HL-60/S4 treated with retinoic acid at 250 ng/mL for 4 days and 3 days (cell line): Measurements from ENCODE around the gene SAAL1.

Experiments used
- in situ Hi-C: fragments of 300-500 bp; cut with MboI; formaldehyde crosslinking; loops from 2 replicates; pipeline ENCODE4 v1.7.0; 2022; ENCODE audit warnings: low sequenced_read_pairs

Gene SAAL1

DNA sequence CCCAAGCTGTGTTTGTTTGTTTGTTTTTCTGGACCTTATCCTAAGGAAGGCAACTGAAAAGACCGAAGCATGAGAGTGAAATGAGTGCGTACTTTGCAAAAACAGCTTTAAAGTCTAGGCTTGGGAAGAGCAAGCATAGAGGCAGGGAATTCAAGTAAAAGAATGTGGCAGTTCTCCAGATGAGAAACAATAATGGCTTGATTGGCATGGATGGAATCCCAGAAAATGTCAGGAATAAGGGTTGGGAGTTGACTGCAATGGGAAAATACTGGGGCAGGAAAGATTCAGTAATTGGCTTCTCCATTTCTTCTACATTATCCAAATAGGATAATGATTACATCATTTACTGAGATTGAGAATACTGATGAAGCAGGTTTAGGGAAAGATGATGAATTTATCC, 17.5 kb downstream of the SAAL1 start:
- in situ Hi-C loops: no loop called here

DNA sequence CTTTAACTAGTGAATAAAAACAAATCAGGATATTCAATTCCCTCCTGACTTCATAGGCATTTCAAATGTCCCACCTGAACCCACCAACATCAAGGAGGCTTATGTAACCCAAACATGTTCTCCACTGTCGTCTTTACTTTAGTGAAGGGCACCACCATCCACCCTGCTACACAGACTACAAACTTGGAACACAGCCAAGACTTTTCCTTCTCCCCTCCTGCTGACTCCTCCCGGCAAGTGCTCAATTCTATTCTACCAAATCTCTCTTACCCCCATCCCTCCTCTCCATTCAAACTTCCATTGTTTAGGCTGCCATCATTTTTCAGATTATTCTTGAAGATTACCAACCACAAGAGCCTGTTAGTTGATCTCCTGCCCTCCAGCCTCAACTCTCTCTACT, 24.3 kb downstream of the SAAL1 start:
- in situ Hi-C loops: no loop called here

DNA sequence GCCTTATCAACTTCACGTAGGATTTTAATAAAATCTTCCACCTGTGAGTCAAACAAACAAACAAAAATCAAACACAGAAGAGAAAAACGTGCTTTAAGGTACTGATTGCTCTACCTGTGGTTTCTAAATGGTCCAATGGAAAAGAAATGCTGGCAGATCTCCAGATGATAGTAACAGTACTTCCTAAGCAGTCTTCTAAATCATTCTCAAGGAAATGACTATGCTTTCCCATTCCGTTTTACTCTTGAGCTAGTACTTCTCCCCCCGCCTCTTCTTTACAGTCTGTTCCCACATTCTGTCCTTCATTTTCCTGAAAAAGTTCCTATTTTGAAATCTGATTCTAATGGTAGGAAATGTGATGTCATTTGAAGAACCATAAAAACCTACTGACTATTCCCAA, 25.4 kb downstream of the SAAL1 start:
- in situ Hi-C loops: no loop called here

DNA sequence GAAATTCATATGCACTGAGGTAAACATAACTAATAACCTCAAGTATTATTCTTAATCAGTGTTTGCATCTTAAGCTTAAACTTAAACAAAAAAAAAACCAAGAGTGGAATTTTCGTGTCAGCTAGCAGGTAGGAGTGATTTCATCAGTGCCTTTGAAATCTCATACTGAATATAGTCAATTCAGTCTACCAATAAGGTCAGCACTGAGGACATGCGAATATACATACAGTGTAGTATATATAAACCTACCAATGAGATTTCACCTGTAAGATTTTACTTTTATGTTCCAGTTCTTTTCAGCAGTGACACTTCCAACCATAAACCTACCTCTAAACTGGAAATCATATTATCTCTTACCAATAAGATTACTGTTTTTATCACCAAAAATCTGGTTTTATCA, 27.0 kb downstream of the SAAL1 start:
- in situ Hi-C loops: no loop called here

DNA sequence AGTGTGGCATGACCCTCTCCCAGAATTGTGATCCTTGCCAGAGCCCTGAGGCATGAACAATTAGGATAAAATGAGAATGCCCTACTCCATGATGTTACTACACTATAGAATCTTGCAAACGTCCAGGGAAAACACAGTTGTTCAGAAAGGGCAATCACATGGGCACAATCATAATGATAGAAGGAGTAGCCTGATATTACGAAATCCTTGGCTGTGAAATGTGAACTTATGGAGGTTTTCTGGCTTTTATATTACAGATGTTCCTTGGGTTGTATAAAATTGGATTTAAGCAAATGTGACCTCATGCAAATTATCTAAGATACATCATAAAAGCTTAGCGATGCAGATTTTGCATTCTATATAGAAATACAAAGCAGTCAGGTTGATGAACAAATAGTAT, 30.4 kb downstream of the SAAL1 start:
- in situ Hi-C loops: no loop called here

DNA sequence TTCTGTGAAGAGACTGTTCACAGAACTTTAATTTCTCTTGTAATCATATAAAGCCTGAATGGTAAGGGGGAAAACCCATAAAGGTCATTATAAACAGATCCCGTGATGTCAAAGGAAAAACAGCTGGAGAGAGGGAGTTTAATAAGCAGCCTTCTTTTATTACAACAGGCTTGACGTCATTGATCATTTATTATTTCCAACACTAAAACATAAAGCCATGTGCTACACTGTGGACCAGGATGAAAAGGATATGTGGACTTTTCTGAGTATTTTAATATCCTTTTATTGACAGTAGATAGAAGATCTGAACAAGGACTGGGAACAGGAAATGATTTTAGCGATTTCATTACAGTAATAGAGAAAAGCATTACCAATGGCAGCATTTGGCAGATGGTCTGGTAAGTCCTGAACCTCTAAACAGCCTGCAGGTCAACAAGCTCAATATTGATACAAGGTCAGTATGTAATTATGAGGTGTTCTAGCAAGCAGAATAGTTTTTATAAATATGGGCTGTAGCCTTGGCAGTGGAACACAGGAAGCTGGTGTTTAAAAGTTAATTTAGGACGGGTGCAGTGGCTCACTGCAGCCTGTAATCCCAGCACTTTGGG, 34.7 kb downstream of the SAAL1 start:
- in situ Hi-C loops: no loop called here

DNA sequence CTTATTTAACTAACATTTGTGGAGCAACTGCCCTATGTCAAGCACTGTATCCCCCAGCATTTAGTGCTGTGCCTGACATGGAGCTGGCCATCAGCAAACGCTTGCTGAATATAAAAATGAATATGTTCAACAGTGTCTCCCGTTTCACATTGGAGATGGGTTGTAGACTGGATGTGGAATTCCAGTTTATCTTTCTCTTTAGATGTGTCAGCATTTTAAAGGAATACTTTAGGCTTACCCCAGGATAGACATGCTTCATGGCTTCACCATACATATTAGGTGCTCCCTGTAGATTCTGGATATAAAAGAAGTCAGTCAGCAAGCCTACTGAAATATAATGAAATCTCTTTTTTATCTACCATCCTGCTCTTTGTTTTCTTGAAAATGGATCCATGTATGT, 38.5 kb downstream of the SAAL1 start:
- in situ Hi-C loops: no loop called here

DNA sequence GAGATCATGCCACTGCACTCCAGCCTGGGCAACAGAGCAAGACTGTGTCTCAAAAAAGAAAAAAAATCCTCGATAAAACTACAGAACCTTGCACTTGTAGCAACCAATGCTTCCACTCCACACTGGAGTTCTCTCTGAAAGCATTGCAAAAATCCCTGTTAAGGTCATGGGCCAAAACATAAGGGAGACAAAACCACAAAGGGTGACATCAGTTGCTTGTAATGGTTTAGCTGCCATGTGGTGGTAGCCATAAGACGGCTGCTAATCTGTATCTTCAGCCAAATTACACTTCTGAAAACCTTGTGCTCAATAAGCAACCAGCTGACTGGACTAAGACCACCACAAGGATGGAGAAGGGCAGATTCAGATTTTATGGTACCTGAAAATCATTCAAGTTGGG, 39.3 kb downstream of the SAAL1 start:
- in situ Hi-C loops: no loop called here

DNA sequence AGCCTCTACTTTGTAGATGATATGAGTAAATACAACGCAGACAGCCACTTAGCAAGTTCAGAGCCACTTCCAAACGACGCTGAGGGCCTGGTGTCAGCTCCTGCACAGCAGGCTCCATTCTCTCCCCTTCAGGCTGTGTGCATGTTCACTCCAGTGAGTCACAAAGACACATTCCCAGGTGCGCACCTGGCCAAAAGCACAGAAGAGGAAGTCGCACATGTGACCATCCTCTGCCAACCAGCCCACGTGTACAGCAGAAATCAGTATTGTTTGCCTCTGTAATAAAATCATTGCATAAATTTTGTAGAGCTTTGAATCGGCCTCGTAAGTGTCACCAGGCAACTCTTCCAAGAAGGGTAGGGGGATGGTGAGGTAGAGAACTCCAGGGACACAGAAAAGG, 40.3 kb downstream of the SAAL1 start:
- in situ Hi-C loops: no loop called here

DNA sequence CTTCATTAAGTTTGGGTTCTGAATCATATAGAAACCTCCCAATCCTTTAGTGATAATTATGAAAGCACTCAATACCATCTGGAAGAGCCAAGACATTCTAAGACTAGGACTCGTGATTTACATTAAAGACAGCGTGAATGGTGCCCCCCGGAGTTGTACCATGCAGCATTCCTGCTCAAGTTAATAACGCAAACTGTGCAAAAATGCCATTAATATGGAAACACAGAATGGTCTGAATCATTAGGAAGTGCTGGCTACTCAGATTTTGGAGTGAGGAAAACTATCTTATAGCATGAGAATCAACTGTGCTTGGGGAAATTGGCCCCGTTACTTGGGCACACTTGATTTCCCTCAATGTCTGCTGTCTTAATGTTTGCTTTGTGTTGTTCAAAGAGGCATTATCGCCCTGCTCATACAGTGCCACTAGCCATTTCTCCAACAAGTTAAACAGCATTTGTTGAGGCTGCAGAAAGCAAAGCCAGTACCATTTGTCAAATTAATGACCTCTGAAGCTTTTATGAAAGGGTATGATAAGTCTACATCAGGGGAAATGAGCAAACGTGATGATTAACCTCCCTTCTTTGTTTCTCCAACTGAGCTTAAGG, 41.3 kb downstream of the SAAL1 start:
- in situ Hi-C loops: no loop called here

DNA sequence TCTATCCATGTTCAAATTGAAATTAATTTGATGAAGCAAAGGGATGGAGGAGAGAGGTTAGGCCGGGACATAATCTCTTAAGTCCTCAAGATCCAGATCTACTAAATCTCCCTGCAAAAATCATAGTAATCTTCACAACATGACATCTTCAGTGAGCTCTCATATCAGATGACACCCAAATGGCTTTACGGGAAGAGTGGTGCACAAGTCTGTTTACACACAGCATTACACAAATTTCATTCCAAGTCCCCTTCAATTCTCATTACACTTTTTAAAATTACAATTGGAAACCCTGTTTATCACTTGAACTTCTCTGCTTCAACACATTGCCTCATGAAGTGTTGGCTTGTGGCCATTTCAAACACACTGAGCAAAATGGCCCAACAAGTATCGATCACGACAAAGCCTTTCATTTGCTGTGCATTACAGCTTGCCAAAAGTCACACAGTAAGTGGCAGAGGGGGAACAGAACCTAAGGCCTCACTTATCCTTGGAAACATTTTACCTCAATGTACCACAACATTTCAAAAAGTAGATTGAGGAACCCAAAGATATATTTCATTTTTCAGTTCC, 41.9 kb downstream of the SAAL1 start:
- in situ Hi-C loops: no loop called here

DNA sequence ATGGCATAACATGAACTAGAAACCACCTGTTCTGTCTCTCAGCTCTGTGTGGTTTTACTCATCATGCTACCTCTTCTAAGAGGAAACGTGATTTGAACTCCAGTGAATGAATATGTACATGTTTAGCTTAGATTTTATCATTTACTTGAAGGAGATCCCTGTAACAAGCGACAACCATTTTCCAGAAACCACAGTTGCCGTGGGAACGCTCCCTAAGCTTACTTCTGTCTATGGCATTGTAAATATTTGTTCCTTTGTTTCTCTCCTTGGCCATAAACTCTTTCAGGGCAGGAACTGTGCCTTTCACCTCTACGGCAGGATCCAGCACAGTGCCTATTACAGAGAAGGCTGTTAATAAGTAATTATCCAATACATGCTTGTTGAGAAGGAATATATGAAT, 42.8 kb downstream of the SAAL1 start:
- in situ Hi-C loops: no loop called here

DNA sequence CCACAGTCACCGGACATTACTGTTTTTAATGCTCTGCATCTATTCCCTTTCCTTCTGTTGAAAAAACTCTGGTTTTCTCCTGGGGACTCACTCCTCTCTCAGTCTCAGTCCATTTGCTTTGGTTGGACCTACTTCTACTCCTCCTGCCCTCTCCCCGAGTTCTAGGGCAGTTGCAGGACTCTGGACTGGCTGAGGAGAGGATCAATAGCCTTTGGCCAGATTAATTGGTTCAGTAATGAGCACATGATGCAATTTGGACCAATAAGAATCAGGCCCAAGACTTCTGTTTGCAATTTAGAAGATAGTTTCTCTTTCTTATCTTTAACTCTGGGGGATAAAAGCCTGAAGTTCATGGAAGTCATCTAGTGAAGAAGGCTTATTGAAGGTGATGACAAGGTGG, 44.5 kb downstream of the SAAL1 start:
- in situ Hi-C loops: no loop called here

DNA sequence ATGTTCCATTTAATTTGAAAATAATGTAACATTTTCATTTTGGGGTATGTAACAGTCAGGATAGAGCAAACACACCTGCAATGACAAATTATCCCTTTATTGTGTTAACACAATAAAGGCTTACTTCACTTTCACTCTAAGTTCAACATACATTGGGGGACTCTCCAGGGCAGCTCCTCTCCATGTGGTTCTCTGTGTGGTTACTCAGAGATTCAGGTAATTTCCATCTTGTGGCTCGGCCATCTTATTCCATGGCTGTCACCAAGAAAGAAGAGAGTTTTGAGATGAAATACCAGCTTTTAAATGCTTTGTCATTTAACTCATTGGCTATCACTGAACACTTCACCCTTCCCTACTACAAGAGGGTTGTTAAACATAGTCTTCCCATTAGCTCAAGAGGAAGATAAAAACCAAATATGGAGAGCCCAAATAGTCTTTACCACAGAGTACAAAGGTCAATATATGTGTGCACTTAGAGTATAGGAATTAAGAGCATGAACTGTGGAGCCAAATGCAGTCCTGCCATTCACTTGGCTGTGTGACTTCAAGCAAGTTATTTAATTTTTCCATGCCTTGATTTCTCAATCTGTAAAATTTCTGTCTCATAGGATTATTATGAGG, 49.2 kb downstream of the SAAL1 start:
- in situ Hi-C loops: no loop called here

DNA sequence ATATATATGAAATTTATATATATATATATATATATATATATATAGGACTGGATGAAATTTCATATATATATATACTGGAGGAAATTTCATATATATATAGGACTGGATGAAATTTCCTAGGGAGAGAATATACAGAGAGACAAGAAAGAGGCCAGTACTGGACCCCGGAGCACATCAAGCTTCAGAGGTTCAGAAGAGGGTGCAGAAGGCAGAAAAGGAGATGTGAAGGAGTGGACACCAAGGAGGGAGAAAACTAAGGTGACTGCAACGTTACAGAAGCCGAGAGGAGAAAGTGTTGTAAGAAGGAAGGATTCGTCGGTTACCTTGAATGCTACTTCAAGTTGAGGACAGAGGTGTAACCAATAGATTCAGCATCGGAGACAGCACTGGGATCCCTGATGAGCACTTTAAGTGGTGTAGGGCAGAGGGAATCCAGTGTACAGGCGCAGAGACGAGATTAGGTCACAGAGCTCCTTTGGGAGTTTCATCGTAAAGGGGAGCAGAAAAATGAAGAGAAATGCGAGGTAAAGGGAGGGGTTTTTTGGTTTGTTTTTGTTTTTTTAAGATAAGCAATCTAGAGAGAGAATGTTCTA, 51.3 kb downstream of the SAAL1 start:
- in situ Hi-C loops: no loop called here

DNA sequence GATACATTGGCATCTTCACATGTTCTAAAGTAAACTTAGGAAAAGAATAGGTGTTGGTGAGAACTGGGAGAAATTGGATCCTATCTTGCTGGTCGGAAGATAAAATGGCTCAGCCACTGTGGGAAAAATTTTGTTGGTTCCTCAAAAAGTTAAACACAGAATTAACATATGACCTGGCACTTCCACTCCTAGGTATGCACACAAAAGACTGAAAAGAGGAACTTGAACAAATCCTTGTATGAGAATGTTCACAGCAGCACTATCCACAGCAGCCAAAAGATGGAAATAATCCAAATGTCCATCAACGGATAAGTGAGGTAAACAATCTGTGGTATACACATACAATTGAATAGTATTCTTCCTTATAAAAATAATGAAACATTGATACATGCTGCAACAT, 55.0 kb downstream of the SAAL1 start:
- in situ Hi-C loops: no loop called here

DNA sequence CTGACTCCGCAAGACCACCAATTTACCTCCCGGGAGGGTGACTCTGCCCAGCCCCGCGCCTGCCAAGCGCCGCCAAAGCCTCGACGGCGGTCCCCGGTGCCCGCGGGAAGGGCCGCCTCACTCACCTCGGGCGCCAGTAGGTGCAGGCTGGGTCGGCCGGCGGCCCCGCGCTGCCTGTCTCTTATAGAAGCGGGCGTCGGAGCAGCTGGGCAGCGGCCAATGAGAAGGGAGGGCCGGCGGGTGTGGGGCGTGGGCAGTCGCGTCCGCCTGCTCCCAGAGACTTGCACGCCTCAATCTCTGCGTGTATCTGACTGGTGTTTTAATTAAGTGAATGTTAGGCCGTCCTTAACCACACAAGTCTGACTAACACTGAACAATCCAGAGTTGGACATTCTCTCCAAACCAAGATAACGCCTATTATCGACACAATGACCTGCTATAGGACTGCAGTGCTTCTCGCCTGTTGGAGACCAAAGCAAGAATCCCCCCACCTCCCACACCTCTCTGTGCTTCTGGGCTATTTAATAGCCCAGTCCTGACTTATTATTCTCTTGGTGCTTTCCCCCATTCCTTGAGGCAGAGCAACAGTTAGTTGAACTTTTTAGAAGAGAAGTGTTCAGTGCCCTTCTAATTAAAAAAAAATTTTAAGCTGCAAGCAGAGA, 59.6 kb downstream of the SAAL1 start, which contains the start of gene TPH1:
Gene TPH1, minus strand, starts transcription at position 154 of the 662 bp plus-strand sequence. CDS start 5,507 bp downstream, outside the sequence.
- in situ Hi-C loops: no loop called here

DNA sequence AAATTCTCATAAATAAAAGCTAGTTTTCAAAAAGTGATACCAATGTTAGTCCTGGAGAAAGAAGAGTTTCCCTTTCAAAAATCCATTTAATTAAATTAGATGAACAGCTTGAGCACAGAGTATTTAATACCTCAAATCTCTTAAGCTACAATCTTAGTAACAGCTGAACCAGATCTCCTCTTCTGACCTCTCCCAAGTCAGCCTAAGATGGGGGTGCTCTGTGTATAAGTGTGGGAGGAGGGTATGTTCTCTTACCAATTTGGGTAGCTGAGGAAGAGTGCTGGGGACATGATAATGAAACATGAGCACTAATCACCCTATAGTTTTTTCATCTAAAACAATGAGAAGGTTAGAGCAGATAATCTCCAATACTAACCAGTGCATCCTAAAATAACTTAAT, 69.4 kb downstream of the SAAL1 start:
- in situ Hi-C loops: no loop called here
